EL (cell line): ENCODE measurements around the gene RMND1.
"Not testable (repeated sequence)": the region's sequence is repeated elsewhere in the genome, so short reads cannot be mapped to it uniquely, and the experiment has no call there.

ENCODE experiments used
- DNase-seq: peaks from one replicate; pipeline ENCODE4 v3.0.0-alpha.2; 2016

Gene RMND1

DNA sequence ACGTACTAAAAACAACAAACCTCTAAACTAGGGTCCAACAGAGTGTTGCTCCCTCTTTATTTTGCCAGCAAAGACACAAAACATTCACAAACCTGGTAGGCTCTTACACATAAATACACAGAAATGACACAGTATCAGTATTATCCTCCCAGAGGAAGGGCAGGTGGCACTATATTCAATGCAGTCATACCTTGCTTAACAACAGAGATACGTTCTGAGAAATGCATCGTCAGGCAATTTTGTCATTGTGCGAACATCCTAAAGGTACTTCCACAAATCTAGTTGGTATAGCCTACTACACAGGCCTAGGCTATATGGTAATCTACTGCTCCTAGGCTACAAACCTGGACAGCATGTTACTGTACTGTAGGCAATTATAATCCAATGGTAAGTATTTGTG, 70.2 kb downstream of the RMND1 start:
- DNase-seq, result no peak

DNA sequence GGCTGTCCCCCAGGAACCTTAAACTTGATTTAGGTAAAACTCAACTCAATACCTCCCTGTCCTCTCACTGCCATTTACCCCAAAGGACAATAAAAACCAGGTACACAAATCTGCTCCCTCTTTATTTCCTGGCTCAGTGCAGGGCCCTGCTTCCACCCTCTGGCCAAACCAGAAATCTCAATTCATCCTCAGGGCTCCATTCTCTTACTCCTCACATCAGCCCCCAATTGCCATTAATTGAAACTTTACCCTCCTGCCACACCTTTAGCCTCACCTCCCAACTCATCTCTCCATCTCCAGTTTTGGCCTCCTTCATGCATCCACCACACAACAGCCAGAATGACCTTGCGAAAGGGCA, 71.1 kb downstream of the RMND1 start:
- DNase-seq, result no peak

DNA sequence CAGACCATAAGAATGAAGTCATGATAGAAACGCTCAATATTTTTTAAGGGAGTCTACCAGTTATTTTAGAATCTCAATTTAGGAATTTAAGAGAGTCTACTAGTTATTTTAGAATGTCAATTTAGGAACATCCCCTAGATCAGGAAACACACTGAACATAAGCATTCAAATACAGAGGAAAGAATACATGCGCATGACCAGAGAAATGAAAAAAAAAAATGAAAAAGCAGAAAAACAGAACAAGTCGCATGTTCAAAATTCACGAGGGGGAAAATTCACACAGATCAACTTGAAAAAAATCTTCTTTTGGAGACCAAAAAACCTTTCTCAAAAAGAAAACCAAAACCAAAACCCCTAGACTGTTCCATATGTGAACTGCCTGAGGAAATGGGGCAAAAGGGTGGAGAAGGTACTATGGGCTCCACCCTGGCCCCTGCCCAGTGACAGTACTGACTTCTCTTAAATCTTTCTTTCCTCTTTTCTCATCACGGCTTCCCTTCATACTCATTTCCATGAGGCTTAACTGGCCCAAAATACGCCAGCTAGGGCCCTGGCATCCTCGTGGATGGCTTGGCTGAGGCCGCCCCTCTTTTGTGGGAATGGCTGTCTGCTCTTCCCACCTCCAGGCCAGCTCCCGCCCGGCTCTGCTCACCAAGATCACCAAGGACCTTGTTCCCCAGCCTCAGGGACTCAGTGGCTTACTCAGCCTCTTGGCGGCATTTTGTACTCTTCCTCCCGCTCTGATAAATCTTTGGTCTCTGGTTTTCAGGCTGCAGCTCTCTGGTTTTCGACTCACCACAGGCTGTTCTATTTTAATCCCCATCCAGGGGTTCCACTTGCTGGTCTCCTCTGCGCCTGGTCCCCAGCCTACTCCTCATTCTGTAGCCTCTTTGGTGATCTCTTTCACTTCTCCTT, 71.7 kb downstream of the RMND1 start:
- DNase-seq, result no peak

DNA sequence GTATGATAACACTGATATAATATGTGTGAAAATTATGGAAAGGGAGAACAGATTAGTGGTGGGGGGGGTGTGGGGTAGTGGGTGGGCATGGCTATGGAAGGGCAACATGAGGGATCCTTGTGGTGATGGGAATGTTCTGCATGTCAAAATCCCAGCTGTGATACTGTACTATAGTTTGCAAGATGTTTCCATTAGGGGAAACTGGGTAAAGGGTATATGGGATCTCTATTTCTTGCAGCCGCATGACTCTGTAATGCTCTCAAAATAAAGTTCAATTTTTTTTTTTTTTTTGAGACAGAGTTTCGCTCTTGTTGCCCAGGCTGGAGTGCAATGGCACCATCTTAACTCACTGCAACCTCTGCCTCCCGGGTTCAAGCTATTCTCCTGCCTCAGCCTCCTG, 74.8 kb downstream of the RMND1 start:
- DNase-seq, result no peak

DNA sequence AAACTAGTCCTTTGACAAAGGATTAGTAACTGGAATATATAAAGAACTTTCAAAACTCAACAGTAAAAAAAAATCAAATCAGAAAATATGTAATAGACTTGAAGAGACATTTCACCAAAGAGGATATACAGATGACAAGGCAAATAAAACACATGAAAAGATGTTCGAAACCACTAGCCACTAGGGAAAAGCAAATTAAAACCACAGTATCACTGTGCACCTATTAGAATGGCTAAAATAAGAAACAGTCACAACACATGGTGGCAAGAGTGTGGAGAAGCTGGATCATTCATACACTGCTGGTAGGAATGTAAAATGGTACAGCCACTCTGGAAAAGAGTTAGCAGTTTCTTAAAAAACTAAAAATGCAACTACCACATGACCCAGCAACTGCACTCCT, 75.5 kb downstream of the RMND1 start:
- no peak for DNase-seq

DNA sequence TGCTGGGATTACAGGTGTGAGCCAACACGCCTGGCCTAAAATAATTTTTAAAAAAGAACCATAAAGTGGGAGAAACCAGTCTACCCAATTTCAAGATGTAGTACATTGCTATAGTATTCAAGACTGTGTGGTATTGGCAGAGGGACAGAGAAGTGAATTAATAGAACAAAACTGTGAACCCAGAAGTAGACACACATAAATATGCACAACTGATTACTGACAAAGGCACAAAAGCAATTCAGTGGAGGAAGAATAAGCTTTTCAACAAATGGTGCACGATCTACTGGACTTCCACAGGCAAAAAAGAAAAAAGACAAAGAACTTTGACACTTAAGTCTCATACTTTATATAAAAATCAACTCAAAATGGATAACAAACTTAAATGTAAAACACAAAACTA, 76.1 kb downstream of the RMND1 start:
- DNase-seq, result no peak

DNA sequence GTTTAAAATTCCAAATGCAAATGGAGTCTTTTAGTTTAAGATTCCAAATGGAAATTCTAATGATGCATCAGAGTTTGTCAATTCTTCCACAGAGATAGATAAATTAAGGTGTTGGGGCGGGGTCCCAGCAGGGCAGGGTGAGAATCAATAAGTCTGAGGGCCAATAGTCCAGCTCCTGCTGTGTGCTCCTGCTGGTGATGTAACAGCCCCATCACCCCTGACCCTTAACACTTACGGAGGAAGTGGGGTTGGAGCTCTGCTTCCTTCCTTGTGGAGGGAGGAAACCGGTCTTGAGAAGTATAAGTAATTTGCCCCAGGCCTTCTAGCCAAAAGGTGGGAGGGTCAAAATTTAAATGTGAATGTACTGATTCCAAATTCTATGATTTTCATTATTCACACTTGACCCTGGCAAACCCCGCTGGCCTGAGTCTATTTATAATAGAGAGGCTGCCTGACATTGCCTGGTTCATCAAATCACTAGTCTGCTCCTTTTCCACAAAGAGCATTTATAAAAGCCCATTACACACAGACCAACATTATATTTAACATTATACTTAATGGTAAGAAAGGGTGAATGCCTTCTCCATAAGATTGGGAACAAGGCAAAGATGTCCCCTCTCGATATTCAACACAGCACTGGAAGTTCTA, 77.8 kb downstream of the RMND1 start:
- peak; percentile 38 for DNase-seq

DNA sequence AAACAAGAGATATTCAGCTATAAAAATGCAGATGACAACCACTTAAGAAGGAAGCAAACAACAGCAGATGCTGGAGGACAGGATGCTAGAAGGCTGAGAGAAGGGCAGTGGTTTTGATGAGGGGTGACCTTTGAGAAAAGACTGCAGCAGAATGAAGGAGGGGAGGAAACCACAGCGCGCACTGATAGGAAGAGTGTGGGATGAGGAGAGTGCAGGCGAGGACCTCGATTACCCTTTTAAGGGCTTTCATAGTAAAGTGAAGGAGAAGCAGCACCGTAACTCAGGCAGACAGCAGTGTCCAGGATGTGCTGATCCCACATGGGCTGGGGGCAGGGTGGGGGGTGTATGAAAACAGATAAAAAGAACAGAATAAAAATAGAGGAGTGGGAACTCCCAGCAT, 79.8 kb downstream of the RMND1 start:
- no peak for DNase-seq

DNA sequence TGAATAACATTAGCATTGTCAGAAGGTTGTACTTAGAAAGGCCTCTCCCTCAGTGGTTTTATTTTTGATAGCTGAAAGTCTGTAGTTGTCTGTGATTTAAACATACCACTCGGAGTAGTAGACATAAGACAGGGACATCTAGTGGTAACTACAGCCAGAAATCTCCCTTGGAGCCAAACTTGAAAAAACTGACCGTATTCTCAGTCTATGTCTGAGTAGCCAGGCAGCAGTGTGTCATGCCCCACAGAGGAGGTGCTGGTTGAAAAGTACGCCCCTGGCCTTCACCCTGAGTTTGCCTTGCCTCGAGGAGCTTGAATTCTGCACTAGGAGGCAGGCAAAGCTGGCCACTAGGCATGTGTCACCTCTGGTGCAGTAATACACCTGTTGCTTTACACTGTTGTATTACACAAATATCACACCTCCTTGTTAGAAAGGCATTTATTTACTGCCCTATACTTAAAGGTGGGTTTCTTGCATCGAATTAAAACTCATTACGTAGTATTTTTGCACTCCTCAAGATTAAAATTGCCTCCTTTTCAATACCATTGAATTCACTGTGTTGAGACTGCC, 81.3 kb downstream of the RMND1 start:
- DNase-seq, result no peak

DNA sequence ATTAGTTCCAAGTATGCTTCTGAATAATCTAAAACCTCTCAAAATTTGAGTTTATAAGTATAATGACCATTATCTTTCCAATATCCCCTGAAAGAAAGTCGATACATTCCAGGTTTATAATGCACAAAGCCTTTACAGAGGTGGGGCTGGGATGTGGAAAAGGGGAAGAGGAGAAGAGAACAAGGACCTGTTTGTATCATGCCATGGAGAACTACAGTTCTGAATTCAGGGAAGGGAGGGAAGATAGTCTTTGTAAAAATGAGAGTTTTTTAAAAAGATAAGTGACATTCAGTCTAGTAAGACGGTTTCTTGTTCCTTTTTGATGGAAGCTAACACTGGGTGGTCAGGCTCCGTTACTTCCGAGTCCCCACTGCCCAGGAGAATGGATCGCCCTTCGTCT, 86.7 kb downstream of the RMND1 start:
- DNase-seq, result no peak

DNA sequence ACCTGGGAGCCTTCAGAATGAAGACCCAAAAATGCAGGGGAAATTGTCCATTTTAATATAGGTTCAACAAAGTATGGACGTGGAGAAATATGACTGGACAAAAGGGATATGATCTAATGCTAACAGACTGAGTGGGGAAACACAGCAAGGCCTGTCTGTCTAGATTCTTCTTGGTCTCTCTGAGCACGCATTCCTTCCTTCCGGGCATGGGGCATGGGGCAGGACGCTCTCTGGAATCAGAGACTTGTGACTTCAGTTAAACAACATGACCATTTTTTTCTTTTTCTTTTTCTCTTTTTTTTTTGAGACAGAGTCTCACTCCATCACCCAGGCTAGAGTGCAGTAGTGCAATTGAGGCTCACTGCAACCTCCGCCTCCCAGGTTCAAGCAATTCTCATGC, 92.4 kb downstream of the RMND1 start:
- no peak for DNase-seq

DNA sequence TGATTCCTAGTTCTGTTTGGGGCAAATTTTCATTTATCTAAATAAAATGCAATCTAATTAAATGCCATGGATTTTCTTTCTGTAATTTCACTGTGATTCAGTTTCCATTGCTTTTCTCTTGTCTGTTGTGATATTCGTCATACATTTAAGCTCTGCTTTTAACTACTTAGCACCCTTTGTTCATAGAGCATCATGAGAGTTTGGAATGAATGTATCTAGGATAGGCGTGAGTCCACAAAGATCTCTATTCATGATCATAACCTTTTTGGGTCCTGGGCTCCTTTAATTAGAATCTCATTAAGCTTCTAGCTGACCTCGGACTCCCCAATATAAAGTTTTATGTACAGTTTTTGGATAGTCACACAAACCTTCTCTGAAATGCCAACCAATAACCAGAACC, 93.5 kb downstream of the RMND1 start:
- no peak for DNase-seq

DNA sequence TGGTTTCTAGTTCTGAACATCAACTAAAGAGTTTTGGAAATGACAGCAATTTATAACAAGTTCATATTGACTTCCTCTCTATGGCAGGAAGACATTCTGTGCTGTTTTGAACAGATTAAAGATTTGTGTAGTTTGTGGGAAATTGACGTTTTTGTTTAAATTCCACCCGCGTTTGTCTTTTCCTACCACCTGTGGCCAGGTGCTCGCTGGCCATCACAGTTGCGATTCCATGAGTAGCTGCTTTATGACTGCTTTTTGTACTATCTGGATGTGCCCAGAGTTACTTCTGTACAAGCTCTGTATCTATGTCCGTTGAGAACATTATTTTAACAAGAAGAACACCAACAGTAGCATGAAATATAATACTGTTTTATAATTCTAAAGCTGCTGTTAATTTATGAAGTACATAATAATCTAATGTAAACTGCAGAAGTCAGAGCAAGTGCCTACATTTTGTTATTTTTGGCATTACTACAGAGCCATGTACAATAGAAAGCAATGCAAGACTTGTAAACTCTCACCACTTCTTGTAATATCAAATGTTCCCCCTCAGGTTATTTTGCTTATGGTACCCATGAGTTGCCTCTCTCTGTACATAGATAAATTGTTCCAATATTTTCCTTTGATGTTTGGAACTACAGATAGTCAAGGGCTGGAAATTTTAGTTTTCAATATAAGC, 94.0 kb downstream of the RMND1 start:
- DNase-seq, result no peak

DNA sequence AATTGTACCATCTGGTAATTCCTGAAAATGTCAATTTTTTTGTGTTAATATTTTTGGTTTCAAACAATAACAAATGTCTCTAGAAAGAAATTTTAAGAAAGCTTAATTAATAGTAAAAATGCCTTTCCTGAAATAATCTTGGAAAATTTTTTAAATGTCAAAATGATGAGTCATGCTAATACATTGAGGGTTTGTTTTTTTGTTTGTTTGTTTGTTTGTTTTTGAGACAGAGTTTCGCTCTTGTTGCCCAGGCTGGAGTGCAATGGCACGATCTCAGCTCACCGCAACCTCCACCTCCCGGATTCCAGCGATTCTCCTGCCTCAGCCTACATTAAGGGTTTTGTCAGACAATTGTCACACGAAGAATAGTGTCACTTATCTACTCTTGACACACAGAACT, 94.9 kb downstream of the RMND1 start:
- not testable (repeated sequence) for DNase-seq
